Activated naive CD8-positive, alpha-beta T cell treated with anti-CD3 and anti-CD28 coated beads, Interleukin-2, amount 50 U/mL, for 16 hours (primary cell): ENCODE results near the gene MS4A10.

ENCODE experiments used
- DNase-seq: peaks from one replicate; pipeline ENCODE4 v3.0.0-alpha.2; 2020; ENCODE audit warnings: low read depth, low spot score

The MS4A10 gene

GRCh38 chr11:60765355-60765754, 19.8 kb upstream of the MS4A10 start:
- DNase-seq: no peak

- DNase-seq: no peak
Measured at GRCh38 chr11:60766547-60766946, 18.6 kb upstream of the MS4A10 start.

GRCh38 chr11:60767388-60767811, 17.7 kb upstream of the MS4A10 start:
- no peak for DNase-seq

- DNase-seq: no peak
Measured at GRCh38 chr11:60768202-60768601, 16.9 kb upstream of the MS4A10 start.

GRCh38 chr11:60769273-60769672, 15.9 kb upstream of the MS4A10 start:
- DNase-seq: no peak

GRCh38 chr11:60769811-60770210, 15.3 kb upstream of the MS4A10 start:
- DNase-seq: no peak

GRCh38 chr11:60771146-60771545, 14.0 kb upstream of the MS4A10 start:
- no peak for DNase-seq

- DNase-seq: no peak
Measured at GRCh38 chr11:60771879-60772525, 13.1 kb upstream of the MS4A10 start.

GRCh38 chr11:60772666-60773065, 12.5 kb upstream of the MS4A10 start:
- DNase-seq: no peak

GRCh38 chr11:60774726-60775125, 10.4 kb upstream of the MS4A10 start:
- no peak for DNase-seq

GRCh38 chr11:60775420-60775961, 9.6 kb upstream of the MS4A10 start:
- peak; percentile 49 for DNase-seq

GRCh38 chr11:60776167-60776566, 9.0 kb upstream of the MS4A10 start:
- DNase-seq: no peak

GRCh38 chr11:60777106-60777505, 8.0 kb upstream of the MS4A10 start:
- no peak for DNase-seq

- no peak for DNase-seq
Measured at GRCh38 chr11:60777572-60777971, 7.6 kb upstream of the MS4A10 start.

GRCh38 chr11:60780065-60780464, 5.1 kb upstream of the MS4A10 start:
- no peak for DNase-seq

- DNase-seq: no peak
Measured at GRCh38 chr11:60780774-60781173, 4.4 kb upstream of the MS4A10 start.

- no peak for DNase-seq
Measured at GRCh38 chr11:60781286-60781980, 3.7 kb upstream of the MS4A10 start.

GRCh38 chr11:60781981-60782316, 3.2 kb upstream of the MS4A10 start:
- DNase-seq: no peak

- DNase-seq: no peak
Measured at GRCh38 chr11:60782393-60783140, 2.6 kb upstream of the MS4A10 start.

- DNase-seq: no peak
Measured at GRCh38 chr11:60783141-60783484, 2.0 kb upstream of the MS4A10 start.

- DNase-seq: no peak
Measured at GRCh38 chr11:60783911-60784310, 1.2 kb upstream of the MS4A10 start.

- DNase-seq: no peak
Measured at GRCh38 chr11:60785806-60786361, 751 bp downstream of the MS4A10 start.
